Measurements from ENCODE around the gene FOXO4. TPM values are rescaled to one million over a fixed set of nuclear protein-coding genes. Genes with fewer than 3 reads are reported as not detected.
A peak's percentile ranks its signal among the peaks of the same experiment; 100 is the strongest.

The FOXO4 gene
- total and polyA plus RNA-seq, 9 donors, result 16.7 to 70.2 (median 35.2) TPM

DNA sequence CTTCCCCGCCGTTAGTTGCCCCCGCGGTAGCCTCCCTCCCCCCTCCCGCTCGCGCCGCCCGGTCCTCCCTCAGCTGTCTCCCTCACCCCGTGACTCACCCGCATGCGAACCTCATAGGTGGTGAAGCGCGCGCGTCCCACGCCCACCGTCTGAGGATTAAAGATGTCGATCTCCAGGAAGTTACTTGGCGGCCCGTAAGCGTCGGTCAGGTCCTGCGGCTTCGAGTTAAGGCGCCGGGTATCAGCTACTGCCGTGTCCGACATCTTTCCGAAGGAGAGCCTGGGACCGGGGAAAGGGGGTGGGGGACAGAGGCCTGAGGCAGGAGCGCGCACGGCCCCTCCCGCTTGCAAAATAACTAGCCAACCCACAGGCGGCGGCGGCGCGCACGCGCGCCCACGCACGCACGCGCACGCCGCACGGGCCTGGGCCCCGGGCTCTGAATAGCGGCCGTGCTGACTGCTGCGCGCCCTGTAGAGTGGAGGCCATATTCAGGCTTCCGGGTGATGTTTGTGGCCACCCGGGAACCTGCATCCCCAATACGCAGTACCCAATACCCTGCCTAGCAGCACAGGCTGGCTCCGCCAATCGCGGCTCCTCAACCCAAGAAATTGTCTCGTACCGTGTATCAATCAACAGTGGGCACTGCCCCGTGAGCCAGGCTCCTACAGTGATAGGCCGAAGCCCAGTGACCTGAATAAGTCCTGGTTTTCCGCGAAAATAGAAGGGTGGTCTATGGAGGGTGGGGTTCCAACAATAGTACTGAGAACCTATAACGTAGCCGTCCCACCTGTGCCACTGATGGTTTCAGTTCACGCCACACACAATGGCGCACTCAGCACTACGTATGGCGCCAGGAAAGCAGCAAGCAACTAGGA, 27.4 kb upstream of the FOXO4 start, which contains the start of gene SNX12:
SNX12 (minus strand) TSS at position 291 of the 875 bp plus-strand sequence; CDS start at position 263, 28 bp downstream.
- no peaks in the 10 kb centered on the region for H3K36me3 ChIP-seq
- H3K4me3 ChIP-seq, result peak within 1 kb of the TSS; percentile 48
- H3K27ac ChIP-seq, result peak within 1 kb of the TSS; percentile 33 to 57
- no peaks in the 10 kb centered on the region for H3K9me3 ChIP-seq
- no peaks in the 10 kb centered on the region for H3K27me3 ChIP-seq
- DNase-seq, result peak; percentile 86 to 92 (median 89)
- TF ChIP-seq EP300 (IDR thresholded peaks at IDR 0.05), result no peak
- TF ChIP-seq CTCF (IDR thresholded peaks at IDR 0.05), result peak in 2 of 3 donors; percentile 39 to 88
- peak; percentile 54 for TF ChIP-seq POLR2A (IDR thresholded peaks at IDR 0.05)
- H3K4me1 ChIP-seq (ENCODE audit: insufficient read depth), result no peaks in the 10 kb centered on the region
- WGBS, 3 donors, result 25 to 39% (median 31%) methylated on average over 68 to 73 of the region's 73 CpGs
- intact Hi-C loops (cut with DNase I), result no loop called here

DNA sequence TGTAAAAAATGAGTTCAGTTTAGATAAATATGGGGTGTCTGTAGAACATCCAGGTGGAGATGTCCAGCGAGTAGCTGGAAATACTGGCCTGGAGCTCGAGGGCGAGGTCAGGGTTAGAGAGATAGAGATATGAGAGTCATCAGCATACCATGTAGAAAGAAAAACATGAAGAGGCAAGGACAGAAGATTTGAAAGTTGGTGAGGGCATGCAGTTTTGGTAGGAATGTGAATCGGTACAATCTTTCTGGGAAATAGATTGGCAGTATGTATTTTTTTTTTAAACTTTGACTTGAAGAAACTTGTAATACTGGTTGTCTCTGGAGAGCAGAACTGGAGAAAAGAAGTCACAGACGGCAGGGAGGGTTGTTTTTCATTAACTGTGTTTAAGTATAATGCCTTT, 25.1 kb upstream of the FOXO4 start:
- no peak for DNase-seq
- no peaks in the 10 kb centered on the region for H3K27me3 ChIP-seq
- no peaks in the 10 kb centered on the region for H3K36me3 ChIP-seq
- intact Hi-C loops (cut with DNase I), result no loop called here
- no peak overlapping the region for H3K4me3 ChIP-seq
- 42 to 54% (median 46%) methylated on average over 5 of the region's 5 CpGs for WGBS, 3 donors
- no peak overlapping the region for H3K27ac ChIP-seq
- TF ChIP-seq POLR2A (IDR thresholded peaks at IDR 0.05) (no peak), CTCF (IDR thresholded peaks at IDR 0.05) (no peak), EP300 (IDR thresholded peaks at IDR 0.05) (no peak)
- no peaks in the 10 kb centered on the region for H3K9me3 ChIP-seq
- H3K4me1 ChIP-seq (ENCODE audit: insufficient read depth), result no peaks in the 10 kb centered on the region

DNA sequence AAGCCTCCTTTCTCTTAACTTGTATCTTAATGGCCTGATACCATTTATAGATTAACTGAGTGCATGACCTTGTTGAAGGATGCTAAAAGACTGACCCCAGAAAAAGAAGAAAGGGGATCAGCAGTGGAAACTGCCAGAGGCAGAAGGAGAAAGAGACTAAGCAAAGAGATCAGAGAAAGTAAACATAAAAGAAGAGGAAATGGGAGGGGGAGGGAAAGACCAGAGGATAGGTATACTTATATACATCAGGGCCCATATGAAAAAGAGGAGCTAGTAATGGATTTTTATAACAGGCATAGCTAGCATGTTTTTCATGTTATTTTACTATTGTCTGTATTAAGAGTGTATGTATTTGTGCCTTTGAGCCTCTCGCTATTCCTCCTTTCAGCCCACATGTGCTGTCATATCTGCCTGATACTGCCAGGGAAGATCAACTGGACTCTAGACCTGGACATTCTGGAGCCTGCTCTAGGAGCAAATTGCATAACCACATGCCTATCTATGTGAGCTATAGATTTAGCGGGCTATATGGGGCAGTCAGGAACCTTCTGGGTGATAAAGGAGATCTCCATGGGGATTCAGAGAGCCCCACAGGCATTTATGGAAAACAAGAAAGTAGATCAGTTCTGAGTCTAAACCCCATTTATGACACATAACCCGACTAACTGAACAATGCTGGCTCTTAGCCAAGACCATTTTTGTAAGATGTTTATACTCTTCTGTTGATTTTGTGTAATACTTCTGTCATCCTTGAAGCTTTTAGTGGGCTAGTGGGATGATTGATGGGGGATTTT, 14.1 kb upstream of the FOXO4 start:
- no peaks in the 10 kb centered on the region for H3K36me3 ChIP-seq
- no peaks in the 10 kb centered on the region for H3K9me3 ChIP-seq
- no peaks in the 10 kb centered on the region for H3K4me1 ChIP-seq (ENCODE audit: insufficient read depth)
- TF ChIP-seq EP300 (IDR thresholded peaks at IDR 0.05) (no peak), CTCF (IDR thresholded peaks at IDR 0.05) (no peak), POLR2A (IDR thresholded peaks at IDR 0.05) (no peak)
- H3K27me3 ChIP-seq, result no peaks in the 10 kb centered on the region
- no peak overlapping the region for H3K4me3 ChIP-seq
- H3K27ac ChIP-seq, result no peak overlapping the region
- no peak for DNase-seq
- WGBS, 3 donors, result 53 to 54% (median 54%) methylated on average over 3 of the region's 3 CpGs
- intact Hi-C loops (cut with DNase I), result no loop called here

GRCh38 chrX:71082124-71082647, 13.5 kb upstream of the FOXO4 start:
- no peaks in the 10 kb centered on the region for H3K36me3 ChIP-seq
- no peaks in the 10 kb centered on the region for H3K4me1 ChIP-seq (ENCODE audit: insufficient read depth)
- no peaks in the 10 kb centered on the region for H3K27me3 ChIP-seq
- TF ChIP-seq CTCF (IDR thresholded peaks at IDR 0.05) (no peak), EP300 (IDR thresholded peaks at IDR 0.05) (no peak), POLR2A (IDR thresholded peaks at IDR 0.05) (no peak)
- intact Hi-C loops (cut with DNase I), result no loop called here
- no peak overlapping the region for H3K27ac ChIP-seq
- H3K9me3 ChIP-seq, result no peaks in the 10 kb centered on the region
- no peak overlapping the region for H3K4me3 ChIP-seq
- WGBS, 3 donors, result 77 to 84% (median 78%) methylated on average over 5 of the region's 5 CpGs
- DNase-seq, result no peak

Measured in ovary (tissue), 9 donors.